IPS-18c (cell line): Measurements from ENCODE around the gene SLC25A36.
"Not testable (repeated sequence)": the region's sequence is repeated elsewhere in the genome, so short reads cannot be mapped to it uniquely, and the experiment has no call there.

Source experiments
- H3K4me3 ChIP-seq: 2 replicates; pipeline ENCODE4 v1.7.0; 2013; ENCODE audit warnings: low read depth, mild to moderate bottlenecking, low read length, moderate library complexity; ENCODE audit not compliant: insufficient read depth
- H3K9me3 ChIP-seq: one replicate; pipeline ENCODE4 v1.6.1; 2013; ENCODE audit warnings: mild to moderate bottlenecking, low read length, moderate library complexity; ENCODE audit not compliant: control insufficient read depth, insufficient read depth

Gene SLC25A36

GRCh38 chr3:141012571-141012970 is 70.9 kb downstream of the SLC25A36 start:
- H3K9me3 ChIP-seq: no peaks in the 10 kb centered on the region
- no peak overlapping the region for H3K4me3 ChIP-seq

- H3K4me3 ChIP-seq: no peak overlapping the region
- no peaks in the 10 kb centered on the region for H3K9me3 ChIP-seq
These were observed 73.8 kb downstream of the SLC25A36 start for GRCh38 chr3:141015481-141015880.

- not testable (repeated sequence) for H3K9me3 ChIP-seq, H3K4me3 ChIP-seq
These were observed 76.0 kb downstream of the SLC25A36 start for GRCh38 chr3:141017366-141018322.

GRCh38 chr3:141019244-141019643 is 77.6 kb downstream of the SLC25A36 start:
- Histone ChIP-seq H3K9me3 (no peaks in the 10 kb centered on the region), H3K4me3 (no peak overlapping the region)

GRCh38 chr3:141020143-141020830 is 78.7 kb downstream of the SLC25A36 start:
- Histone ChIP-seq H3K9me3 (no peaks in the 10 kb centered on the region), H3K4me3 (no peak overlapping the region)

GRCh38 chr3:141021261-141021660 is 79.6 kb downstream of the SLC25A36 start:
- no peaks in the 10 kb centered on the region for H3K9me3 ChIP-seq
- no peak overlapping the region for H3K4me3 ChIP-seq
